GM19468 (cell line): Measurements from ENCODE around the gene ADAMTS17.

Experiments
- ATAC-seq: cut with Tn5 transposase; IDR thresholded peaks from one replicate; pipeline ENCODE4 v1.9.1; 2021; ENCODE audit warnings: mild to moderate bottlenecking, moderate library complexity, moderate number of reproducible peaks; ENCODE audit not compliant: unreplicated experiment; ENCODE audit errors: extremely low read depth

ADAMTS17 gene

DNA sequence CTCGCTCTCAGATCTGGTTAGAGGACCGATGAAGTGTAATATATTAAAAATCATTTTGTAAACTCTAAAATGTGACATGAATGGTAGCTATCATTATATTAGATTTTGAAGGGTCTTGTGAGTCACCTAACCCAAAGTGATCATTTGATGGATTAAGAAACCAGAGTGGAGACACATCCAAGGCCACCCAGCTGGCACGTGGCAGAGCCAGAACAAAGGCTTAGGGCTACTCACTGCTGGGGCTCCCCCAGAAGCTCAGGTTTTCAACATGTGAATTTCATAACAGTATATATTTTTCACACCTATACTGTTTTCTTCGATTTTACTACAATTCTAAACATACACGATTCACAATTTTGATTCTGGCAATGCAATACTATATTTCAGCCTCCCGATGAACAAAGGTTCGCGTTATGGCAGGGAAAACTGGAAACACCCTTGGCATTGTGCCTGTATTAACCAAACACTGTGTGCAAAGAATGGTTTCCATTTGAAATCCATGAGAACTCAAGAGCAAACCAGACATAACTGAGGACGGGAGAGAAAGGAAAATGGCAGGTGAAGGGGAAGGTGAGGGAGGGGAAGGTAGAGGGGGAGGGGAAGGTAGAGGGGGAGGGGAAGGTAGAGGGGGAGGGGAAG is 88.9 kb downstream of the ADAMTS17 start:
- ATAC-seq = no peak

DNA sequence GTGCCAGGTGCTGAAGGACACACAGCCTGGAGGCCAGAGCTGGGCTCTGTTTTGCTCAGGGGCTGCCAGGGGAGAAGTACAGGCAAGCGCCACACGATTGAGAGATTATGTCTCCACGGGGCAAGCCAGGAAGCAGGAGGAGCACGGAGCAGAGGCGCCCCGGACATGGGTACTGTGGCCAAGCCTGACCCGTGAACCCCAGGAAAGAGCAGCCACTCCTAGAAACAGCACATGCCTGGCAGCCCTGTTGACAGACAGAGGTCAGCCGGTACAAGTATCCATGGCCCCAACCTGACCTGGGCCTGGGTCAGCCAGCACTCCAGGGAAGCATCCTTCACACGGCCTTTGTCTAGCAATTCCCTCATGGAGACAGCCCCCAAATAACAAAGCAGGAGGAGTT is 89.4 kb downstream of the ADAMTS17 start:
- ATAC-seq = no peak

DNA sequence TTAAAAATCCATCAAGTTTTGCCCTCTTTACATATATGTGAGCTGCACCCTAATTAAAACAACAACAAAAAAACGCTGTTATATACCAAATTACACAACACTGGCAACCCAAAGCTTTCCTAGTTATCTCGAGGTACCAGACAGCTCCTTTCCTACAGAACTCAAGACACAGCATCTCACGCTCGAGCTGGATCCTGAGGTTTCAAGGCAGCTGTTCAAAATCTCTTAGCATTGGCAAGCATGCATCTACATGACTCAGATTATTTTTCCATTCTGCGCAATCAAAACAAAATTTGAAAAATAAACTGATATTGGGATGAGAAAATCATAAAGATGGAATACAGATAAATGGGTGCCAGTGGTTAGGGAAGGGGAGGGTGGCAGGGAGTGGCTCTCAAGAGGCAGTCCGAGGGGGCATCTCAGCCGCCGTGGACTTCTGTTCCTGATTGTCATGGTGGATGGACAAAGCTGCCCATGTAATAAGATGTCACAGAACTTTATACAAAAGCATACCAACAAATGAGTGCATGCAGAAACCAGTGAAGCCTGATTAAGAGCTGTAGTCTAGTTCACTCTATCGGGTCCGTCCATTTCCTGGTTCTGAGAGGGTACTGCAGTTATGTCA is 91.5 kb downstream of the ADAMTS17 start:
- no peak for ATAC-seq

DNA sequence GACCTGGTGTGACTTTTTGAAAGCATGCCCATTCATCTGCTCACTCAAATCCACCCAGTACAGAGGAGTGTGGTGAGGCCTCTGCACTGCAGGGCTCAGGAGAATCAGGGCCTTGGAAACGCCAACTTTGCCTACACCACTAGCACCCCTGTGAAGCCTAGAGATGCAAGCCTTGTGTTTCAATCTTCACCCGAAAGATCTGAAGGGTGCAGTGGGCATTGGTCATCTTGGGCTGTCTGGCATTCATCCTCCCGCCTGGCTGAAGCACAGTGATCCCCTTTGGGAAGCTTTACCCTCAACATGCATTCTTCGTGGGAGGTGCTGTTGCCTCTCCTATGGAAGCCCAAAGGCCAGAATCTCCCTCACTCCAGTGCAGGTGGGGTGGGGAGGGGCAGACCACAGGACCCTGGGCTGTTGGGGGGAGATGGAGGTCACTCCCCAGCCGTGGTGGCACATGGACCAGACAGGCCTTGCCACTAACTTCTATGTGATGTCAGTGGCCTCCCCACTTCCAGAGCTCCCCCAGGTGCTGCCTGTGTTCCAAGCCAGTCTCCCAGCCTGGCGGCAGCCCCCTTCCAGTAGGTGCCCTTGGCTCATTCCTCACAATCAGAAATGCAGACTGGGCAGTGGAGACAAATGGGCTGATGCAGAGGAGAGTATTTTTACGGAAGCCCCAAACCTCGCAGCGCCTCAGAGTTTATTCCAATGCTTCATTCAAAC is 92.5 kb downstream of the ADAMTS17 start:
- ATAC-seq = no peak

DNA sequence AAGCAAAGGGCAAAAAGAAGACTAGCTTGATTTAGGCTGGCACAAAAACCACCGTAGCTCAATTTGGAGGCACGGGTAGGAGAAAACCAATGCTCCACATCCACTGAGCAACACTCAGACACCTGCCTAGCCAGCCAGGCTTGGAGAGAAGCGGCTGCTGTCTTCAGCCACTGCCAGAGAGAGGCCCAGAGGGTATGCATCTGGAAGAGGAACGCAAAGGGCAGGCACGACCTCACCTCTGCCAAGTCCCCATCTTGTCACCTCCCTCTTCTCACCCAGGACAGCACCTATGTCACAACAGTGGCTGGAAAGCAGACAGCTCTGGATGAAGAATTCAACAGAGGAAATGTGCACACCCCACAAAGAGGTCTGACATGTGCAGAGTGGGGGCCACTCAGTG is 93.5 kb downstream of the ADAMTS17 start:
- no peak for ATAC-seq

DNA sequence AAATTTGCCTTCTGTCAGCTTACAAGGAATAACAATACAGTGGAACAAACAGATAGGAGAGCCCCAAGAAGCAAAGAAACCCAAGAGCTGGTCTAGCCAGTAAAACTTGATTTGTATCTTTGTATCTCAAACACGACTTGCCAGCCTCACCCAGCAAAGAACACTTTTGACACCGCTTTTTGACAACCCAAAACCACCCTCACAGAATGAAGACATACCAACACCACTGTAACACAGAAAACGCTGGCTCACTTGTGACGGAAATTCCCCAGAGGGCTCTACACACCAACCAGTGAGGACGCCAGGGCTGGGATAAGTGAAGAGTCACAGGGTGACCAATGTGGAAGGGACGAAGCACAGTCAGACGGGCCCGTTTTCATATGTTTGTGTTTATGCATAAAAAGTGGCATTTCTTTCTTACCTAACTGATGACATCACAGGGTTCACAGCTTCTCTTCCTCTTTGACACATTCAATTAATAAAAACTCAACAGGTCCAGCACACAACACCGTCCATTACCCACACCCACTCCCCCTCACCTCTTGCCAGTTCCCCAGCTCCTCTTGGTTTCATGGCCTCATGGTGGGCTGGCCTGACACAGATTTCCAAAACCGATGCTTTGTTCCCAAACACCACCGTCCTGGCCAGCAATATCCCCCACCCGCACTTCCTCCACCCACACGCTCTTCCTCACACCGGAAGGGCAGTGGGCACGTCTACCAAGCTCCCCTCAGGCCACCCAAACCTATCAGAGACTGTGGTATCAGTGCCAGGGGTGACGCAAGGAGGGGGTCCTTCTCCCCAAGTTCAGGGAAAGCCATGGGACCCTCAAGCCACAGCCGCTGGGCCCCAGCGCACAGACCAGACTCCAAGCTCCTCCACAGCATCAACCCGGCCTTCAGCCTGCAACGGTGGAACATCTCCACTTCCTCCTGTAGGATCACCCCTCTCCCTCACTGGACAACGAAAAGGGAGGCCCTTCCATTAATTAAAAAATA is 94.2 kb downstream of the ADAMTS17 start:
- ATAC-seq = no peak

DNA sequence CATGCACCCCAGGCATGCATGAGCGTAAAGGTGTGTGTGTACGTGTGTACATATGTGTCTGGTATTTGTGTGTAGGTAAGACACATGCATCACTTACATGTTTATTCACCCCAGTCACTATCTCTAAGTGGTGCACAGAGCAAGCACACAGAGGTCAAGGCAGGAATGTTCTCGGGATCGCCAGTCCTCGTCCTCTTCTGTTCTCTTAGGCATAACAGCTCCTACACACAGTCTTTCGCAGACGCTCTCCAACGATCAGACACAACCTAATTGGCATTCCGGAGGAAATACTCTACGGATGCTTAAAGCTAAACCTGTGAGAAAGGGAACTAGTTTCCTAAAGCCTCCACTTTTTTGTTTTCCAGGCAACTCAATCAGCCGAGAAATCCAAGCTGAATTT is 95.9 kb downstream of the ADAMTS17 start:
- ATAC-seq = no peak

DNA sequence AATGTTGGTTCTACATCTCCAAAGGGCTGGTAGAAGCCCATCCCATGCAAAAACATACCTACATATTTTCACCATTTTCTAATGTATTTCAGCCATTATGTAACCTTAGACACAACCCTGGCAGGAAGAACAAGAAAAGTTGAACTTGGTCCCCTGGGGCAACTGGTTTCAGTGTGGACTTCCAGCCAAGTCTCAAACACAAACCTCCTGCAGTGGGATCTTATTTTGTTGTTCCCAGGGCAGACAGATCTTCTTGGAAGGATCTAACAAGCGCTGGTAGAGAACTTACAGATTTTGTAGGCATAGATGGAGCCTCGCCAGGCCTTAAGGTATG is 96.3 kb downstream of the ADAMTS17 start:
- ATAC-seq = no peak

DNA sequence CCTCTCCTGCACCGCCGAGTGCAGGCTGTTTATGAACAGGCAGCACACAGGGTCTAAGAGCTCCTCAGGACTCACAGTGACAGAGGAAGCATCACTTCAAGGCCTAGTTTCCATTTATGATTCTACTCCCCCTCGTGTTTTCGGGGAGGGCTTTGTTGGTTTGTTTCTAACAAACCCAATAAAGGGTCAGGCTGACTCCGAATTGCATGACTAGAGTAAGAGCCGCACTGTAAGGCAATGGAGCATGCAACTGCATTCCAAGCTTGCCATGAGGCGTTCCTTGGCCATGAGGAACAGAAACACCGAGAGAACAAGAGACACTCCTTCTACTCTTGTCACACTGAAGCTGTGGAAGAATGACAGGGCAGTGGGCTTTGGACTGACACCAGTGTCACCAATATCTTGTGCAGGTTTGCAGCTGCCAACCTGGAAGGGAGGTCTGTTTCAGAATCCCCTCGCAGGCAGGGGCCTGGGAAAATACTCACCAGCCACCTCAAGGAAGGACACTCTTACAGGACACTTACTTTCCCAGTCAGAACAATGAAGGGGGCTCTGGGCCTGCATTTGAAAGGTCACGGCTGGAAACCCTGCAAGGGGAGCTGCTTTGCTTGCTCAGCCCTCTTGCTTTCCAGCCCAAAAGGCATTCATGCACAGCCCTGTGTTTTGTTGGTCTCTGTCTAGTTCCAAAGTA is 96.8 kb downstream of the ADAMTS17 start:
- no peak for ATAC-seq

DNA sequence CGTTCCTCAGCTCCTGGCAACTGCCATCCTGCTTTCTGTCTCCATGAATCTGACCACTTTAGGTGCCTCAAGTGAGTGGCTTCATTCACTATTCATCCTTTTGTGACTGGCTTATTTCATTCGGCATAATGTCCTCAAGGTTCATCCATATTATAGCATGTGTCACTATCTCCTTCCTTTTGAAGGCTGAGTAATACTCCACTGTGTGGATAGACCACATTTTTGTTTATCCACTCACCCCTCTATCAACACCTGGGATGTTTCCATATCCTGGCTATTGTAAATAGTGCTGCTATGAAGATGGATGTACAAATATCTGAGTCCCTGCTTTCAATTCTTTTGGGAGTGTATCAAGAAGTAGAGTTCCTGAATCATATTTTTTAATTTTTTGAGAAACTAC is 98.8 kb downstream of the ADAMTS17 start:
- no peak for ATAC-seq

DNA sequence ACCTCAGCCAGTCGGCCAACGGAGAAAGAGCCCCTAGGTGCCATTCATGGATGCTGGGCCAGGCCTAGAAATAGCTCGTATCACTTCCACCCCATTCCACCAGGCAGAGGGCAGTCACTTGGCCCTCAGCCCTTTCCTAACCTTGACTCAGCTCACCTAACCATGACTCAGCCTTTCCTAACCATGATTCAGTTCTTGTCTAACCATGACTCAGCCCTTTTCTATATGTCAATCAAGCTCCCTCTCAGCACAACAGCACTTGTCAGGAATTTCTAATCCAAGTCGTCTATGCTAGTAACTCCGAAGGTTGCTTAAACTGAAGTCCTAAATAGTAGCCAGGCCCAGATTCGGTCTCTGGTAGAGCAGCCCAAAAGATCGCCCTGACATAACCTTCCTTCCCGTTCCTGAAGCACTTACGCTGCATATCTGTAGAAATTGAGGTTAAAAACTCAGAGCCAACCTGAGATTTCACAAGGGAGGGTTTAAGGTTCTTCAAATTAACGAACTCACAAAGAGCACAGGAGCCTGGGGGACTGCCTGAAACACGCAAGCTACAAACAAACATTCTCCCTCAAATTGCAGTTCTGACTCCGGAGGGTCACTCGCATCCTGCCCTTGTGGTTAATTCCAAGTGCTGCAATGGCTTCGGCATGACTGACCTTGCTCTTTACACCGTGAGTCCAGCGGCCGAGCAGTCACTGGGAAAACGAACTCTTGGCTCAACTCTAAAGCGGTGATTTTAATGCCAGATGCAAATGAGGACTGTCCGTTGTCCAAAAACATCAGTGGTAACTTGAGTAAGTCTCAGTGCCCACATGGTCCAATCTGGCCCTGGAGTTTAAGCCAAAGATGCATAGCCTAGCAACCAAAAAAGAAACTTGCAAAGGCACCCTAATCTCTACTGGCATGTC is 99.9 kb downstream of the ADAMTS17 start:
- no peak for ATAC-seq

DNA sequence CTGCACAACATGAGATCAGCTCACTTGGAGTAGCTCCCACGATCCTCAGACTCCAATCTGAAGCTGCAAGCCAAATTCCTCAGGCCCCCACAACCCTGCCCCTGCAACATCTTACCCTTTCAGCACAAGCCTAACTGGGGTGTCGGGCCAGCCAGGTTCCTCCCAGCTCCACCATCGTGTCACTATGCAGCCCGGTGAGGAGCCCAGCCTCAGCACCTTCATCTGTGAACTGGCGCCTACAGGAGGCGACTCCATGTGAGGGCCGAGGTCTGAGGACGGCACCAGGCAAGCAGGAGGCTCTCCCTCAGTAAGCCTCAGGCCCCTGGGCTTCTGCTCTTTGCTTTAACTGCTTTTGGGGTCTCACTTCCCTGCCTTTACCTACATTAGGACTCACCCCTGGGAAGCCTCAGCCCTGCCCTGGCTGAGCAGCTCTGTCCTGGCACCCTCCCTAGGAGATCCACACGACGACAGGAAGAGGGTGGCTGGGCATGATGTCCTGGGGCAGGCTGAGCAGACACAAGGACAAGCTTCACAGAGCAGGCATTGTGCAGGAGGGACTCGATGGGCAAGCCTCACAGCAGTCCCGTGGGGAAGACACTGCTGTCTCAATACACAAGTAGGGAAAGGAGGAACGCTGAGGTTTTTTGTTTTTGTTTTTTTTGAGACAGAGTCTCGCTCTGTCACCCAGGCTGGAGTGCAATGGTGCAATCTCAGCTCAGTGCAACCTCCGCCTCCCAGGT is 104.6 kb downstream of the ADAMTS17 start:
- ATAC-seq = no peak

DNA sequence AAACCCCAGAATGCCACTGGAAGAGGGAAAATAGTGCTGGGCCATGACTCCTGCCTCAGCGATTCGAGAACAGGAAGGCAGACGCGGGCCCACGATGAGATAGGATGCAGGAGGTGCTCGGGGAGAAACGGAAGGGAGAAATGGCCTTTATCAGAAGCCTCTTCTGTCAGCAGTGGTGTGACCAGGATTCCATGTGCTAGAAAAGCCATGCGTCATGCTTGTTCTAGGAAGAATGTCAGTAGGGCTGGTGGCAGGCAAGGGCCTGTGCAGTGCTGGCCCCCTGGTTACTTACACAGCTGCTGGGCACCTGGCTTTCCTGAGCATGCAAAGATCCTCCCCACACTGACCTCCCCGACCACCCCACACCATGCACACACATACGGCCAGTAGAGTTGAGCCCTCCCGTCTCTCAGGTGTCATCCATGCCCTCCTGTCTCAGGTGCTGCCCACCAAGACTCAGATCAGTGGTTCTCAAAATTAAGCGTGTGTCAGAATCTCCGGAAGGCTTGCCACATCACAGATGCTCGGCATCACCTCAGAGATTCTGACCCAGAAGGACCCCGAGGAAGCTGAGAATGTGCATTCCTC is 106.7 kb downstream of the ADAMTS17 start:
- no peak for ATAC-seq

DNA sequence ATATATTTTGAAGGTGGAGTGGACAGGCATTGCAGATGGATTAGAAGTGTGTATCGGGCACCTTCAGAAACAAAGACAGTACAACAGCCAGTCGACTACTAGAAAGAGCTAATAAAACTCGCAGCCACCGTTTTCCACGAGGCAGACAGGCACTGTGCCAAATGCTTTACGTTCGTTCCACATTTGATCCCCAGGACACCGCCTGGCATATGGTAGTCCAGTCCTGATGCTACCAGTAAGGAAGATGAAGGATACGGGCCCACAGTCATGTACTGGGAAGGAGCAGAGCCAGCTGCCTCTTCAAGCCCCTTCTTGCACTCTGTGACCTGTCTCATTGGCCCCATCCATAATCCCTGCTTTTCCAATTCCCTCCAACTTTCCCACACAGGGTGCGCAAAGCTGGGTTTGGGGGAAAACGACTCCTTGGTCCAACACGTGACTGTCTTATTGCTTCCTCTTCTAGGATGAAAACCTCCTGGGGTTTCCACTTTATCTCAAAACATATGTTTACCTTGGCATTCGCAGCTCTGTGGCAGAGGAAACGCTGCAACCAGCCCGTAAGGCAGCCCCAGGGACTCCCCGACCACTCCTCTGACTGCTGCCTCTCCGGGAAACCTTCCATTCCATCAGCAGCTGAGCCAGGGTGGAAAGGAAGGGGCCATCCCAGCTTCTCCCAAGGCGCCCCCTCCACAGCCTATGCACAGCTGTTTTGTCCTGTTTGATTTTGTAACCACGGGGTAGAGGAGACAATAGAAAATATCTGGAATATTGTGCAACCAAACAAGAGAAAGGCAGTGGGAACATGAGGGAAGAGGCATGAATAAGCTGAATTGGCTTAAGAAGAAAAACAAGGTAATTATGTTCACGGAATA is 107.4 kb downstream of the ADAMTS17 start:
- no peak for ATAC-seq

DNA sequence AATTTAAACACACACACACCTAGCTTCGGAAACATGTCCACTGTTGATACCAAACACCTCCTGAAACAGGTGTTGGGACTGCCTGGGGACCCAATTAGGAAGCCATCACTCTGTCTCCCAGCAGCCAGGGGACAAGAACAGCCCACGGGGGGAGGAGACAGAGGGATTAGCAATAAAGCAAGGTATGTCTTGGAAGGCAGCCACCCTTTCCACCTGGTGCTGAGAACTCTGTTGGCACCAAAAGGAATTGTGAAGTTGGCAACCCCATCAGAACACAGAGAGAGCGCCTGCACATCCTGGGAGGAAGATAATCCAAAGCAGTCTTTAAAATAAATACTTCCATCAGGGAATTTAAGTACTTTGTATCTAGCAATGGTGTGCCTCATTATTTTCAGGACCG is 111.0 kb downstream of the ADAMTS17 start:
- no peak for ATAC-seq

DNA sequence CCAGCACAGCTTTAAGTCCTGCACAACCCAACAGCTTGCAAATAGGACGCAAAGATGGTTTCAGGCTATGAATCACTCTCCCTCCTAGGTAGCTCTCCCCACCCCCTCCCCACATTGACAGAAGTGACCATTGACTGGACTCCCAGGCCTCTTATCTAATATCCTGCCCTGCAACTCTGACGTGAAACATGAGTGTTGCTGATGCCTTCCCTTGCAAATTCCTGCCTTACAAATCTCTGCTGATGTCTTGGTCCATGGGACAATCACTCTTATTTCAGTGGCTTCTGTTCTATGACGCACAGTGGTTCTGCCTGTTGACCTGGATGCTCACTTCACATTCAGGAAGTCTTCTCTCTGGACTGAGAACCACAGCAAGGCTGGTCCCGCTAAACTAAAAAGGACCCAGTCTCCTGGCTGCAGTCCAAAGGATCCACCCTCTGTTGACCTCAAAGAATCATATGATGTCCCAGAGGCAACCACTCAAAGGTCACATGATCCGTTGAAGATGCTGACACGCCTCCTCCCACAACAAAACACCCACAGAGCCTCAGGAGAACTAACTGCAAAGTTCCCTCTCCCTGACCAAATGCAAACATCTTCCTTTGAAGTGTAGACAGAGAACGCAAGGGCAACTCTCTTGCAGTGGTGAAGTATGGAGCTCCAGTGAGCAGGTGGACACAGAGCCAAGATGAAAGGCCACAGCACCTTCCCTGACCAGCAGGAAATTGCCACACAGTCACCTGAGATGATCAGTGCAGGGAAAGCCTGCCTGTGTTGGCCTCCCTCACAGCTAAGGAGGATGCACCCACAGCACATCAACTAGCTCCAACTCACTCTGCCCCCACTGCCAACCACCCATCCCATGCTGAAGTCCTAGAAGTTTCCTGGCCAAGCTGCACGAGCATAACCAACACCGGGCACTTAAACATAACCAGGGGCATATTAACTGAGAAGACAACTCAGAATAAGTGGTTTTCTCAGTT is 112.3 kb downstream of the ADAMTS17 start:
- no peak for ATAC-seq
